Ovary (tissue), 3 donors: Measurements from ENCODE around the gene CFAP54.

ENCODE experiments used
- EP300 ChIP-seq: sonication (generic); formaldehyde crosslinking; IDR thresholded peaks from one replicate; pipeline ENCODE4 v1.6.1; 2017; ENCODE audit warnings: antibody characterized with exemption
- POLR2A ChIP-seq: fragments of 450-650 bp; IDR thresholded peaks from one replicate; pipeline ENCODE4 v1.6.1; 2017; ENCODE audit warnings: antibody characterized with exemption, mild to moderate bottlenecking, moderate library complexity
- TF ChIP-seq, protein P1 (sequence below), 3 donors: fragments of 450-650 bp in 2 of 3; fragments of 200-600 bp in 1 of 3; IDR thresholded peaks; one replicate each; pipeline versions ENCODE4 v1.5.1 to v1.8.0; 2016 to 2022; ENCODE audit warnings: antibody characterized with exemption in 3 of 3, mild to moderate bottlenecking in 1 of 3
- donor health status: DM: no; HTN: no; CAD: no.

DNA sequence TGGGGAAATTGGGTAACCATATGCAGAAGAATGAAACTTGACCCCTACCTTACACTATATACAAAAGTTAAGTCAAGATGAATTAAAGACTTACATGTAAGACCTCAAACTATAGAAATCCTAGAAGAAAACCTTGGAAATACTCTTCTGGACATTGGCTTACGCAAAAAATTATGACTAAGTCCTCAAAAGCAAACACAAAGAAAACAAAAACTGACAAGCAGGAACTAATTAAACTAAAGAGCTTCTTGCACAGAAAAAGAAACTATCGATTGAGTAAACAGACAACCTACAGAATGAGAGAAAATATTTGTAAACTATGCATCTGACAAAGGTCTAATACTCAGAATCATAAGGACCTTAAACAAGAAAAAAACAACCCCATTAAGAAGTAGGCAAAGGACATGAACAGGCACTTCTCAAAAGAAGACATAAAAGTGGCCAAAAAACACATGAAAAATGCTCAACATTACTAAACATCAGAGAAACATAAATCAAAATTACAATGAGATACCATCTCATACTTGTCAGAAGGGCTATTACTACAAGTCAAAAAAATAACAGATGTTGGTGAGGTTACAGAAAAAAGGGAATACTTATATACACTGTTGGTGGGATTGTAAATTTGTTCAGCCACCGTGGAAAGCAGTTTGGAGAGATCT is 37.0 kb upstream of the CFAP54 start:
- TF ChIP-seq POLR2A (no peak), EP300 (no peak)
- TF ChIP-seq, protein P1, sequence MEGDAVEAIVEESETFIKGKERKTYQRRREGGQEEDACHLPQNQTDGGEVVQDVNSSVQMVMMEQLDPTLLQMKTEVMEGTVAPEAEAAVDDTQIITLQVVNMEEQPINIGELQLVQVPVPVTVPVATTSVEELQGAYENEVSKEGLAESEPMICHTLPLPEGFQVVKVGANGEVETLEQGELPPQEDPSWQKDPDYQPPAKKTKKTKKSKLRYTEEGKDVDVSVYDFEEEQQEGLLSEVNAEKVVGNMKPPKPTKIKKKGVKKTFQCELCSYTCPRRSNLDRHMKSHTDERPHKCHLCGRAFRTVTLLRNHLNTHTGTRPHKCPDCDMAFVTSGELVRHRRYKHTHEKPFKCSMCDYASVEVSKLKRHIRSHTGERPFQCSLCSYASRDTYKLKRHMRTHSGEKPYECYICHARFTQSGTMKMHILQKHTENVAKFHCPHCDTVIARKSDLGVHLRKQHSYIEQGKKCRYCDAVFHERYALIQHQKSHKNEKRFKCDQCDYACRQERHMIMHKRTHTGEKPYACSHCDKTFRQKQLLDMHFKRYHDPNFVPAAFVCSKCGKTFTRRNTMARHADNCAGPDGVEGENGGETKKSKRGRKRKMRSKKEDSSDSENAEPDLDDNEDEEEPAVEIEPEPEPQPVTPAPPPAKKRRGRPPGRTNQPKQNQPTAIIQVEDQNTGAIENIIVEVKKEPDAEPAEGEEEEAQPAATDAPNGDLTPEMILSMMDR (IDR thresholded peaks at IDR 0.05), result no peak
